Left lung (tissue), 10 donors: ENCODE results near the gene NPAS1. TPM values are rescaled to one million over a fixed set of nuclear protein-coding genes. Genes with fewer than 3 reads are reported as not detected.

Experiments
- ATAC-seq: fragments of 200-7000 bp; cut with Tn5 transposase; one replicate; pipeline ENCODE4 v1.9.1; 2020; ENCODE audit warnings: moderate library complexity
- DNase-seq, 4 donors: peaks; one replicate each; pipeline ENCODE4 v3.0.0-alpha.2; 2013 to 2020
- H3K27ac ChIP-seq, 2 donors: fragments of 200-600 bp; sonication (generic) in 1 of 2; one replicate each; pipeline versions ENCODE4 v1.5.0 to v1.8.0; 2020 to 2021
- H3K27me3 ChIP-seq, 2 donors: fragments of 200-600 bp; sonication (generic) in 1 of 2; one replicate each; pipeline versions ENCODE4 v1.5.0 to v1.8.0; 2020 to 2021
- H3K36me3 ChIP-seq, 2 donors: fragments of 200-600 bp; sonication (generic) in 1 of 2; one replicate each; pipeline versions ENCODE4 v1.5.0 to v1.8.0; 2020 to 2021
- H3K4me1 ChIP-seq, 2 donors: fragments of 200-600 bp; one replicate each; pipeline ENCODE4 v1.8.0; 2021
- H3K4me3 ChIP-seq, 2 donors: fragments of 200-600 bp; sonication (generic) in 1 of 2; one replicate each; pipeline versions ENCODE4 v1.5.0 to v1.8.0; 2020 to 2021; ENCODE audit warnings: mild to moderate bottlenecking in 1 of 2
- H3K9me3 ChIP-seq, 2 donors: fragments of 200-600 bp; sonication (generic) in 1 of 2; one replicate each; pipeline versions ENCODE4 v1.5.0 to v1.8.0; 2020 to 2021
- CTCF ChIP-seq, 2 donors: fragments of 200-600 bp; sonication (generic) in 1 of 2; IDR thresholded peaks; one replicate each; pipeline versions ENCODE4 v1.5.0 to v1.8.0; 2021; ENCODE audit warnings: antibody characterized with exemption in 2 of 2
- intact Hi-C, 2 donors: fragments of 100-400 bp; cut with DNase I; formaldehyde crosslinking; loops; one replicate each; pipeline versions ENCODE4 v1.11.2 to v1.14.2; 2022
- polyA plus RNA-seq, 6 donors: library from polyadenylated mRNA; unstranded; fragments of 120-200 nt; gene quantifications; one replicate each; pipeline ENCODE4 v1.2.1, GENCODE V29; 2013; ENCODE audit not compliant: insufficient read length in 6 of 6
- total RNA-seq, 2 donors: library from RNA; stranded (reverse); fragmentation: NEBNext Ultra II Directional; extraction: Animal tissue kit (Norgen Biotek cat#: 25700); gene quantifications; one replicate each; pipeline ENCODE4 v1.2.1, GENCODE V29; 2021
- donor health status: DM: no; HTN: yes; CAD: no.
- donor health status: DM: no; HTN: no; CAD: no.

NPAS1 gene
- total and polyA plus RNA-seq, 8 donors: 0.50 to 2.0 (median 1.3) TPM

- Histone ChIP-seq H3K4me1 (peaks cover 14 to 24% of the 10 kb centered on the region in 2 donors), H3K36me3 (no peaks in the 10 kb centered on the region), H3K4me3 (no peak overlapping the region), H3K27me3 (peaks cover 59 to 97% of the 10 kb centered on the region in 2 donors), H3K9me3 (no peaks in the 10 kb centered on the region), H3K27ac (no peak overlapping the region)
- intact Hi-C loops: no loop called here
- no peak for ATAC-seq
- no peak for TF ChIP-seq CTCF (IDR thresholded peaks at IDR 0.05)
- DNase-seq: no peak
Observed at GRCh38 chr19:47022541-47023447, 3.2 kb downstream of the NPAS1 start.

GRCh38 chr19:47023448-47023794 is 3.8 kb downstream of the NPAS1 start:
- intact Hi-C loops: no loop called here
- ATAC-seq (no peak), DNase-seq (no peak)
- Histone ChIP-seq H3K36me3 (no peaks in the 10 kb centered on the region), H3K9me3 (no peaks in the 10 kb centered on the region), H3K27ac (no peak overlapping the region), H3K4me3 (no peak overlapping the region), H3K4me1 (peaks cover 14 to 24% of the 10 kb centered on the region in 2 donors), H3K27me3 (peaks cover 65 to 97% of the 10 kb centered on the region in 2 donors)
- no peak for TF ChIP-seq CTCF (IDR thresholded peaks at IDR 0.05)

GRCh38 chr19:47024502-47024901 is 4.9 kb downstream of the NPAS1 start:
- intact Hi-C loops: no loop called here
- TF ChIP-seq CTCF (IDR thresholded peaks at IDR 0.05): no peak
- Histone ChIP-seq H3K4me3 (no peak overlapping the region), H3K36me3 (no peaks in the 10 kb centered on the region), H3K27ac (no peak overlapping the region), H3K4me1 (peaks cover 14 to 23% of the 10 kb centered on the region in 2 donors), H3K9me3 (no peaks in the 10 kb centered on the region), H3K27me3 (peaks cover 66 to 97% of the 10 kb centered on the region in 2 donors)
- DNase-seq (no peak), ATAC-seq (no peak)

- Histone ChIP-seq H3K9me3 (no peaks in the 10 kb centered on the region), H3K4me3 (no peak overlapping the region), H3K27me3 (peaks cover 50 to 97% of the 10 kb centered on the region in 2 donors), H3K36me3 (no peaks in the 10 kb centered on the region), H3K4me1 (peaks cover 4 to 6% of the 10 kb centered on the region in 2 donors), H3K27ac (no peak overlapping the region)
- DNase-seq (no peak), ATAC-seq (no peak)
- no peak for TF ChIP-seq CTCF (IDR thresholded peaks at IDR 0.05)
- intact Hi-C loops: no loop called here
Observed at GRCh38 chr19:47026156-47026555, 6.5 kb downstream of the NPAS1 start.

- ATAC-seq (no peak), DNase-seq (no peak)
- no peaks in the 10 kb centered on the region for H3K4me1 ChIP-seq
- H3K27ac ChIP-seq: no peak overlapping the region
- peaks cover 42 to 97% of the 10 kb centered on the region in 2 donors for H3K27me3 ChIP-seq
- no peak overlapping the region for H3K4me3 ChIP-seq
- no peak for TF ChIP-seq CTCF (IDR thresholded peaks at IDR 0.05)
- H3K9me3 ChIP-seq: no peaks in the 10 kb centered on the region
- intact Hi-C loops: no loop called here
- H3K36me3 ChIP-seq: no peaks in the 10 kb centered on the region
Observed at GRCh38 chr19:47026889-47027288, 7.3 kb downstream of the NPAS1 start.
